Trophoblast cell (in vitro differentiated cells and primary cell): ENCODE results near the gene KCNJ5.
A peak's percentile ranks its signal among the peaks of the same experiment; 100 is the strongest.

Source experiments
- DNase-seq, 2 donors: peaks; one replicate each; pipeline ENCODE4 v3.0.0-alpha.2; 2016
- H2AFZ ChIP-seq: 2 replicates; pipeline ENCODE4 v1.6.1; 2013; ENCODE audit warnings: low read length, moderate library complexity, mild to moderate bottlenecking; ENCODE audit not compliant: insufficient read depth, poor library complexity
- H2AK5ac ChIP-seq: 2 replicates; pipeline ENCODE4 v1.6.1; 2013; ENCODE audit warnings: mild to moderate bottlenecking, low read length
- H2BK120ac ChIP-seq: 2 replicates; pipeline ENCODE4 v1.6.1; 2013; ENCODE audit warnings: low read length, mild to moderate bottlenecking, moderate library complexity; ENCODE audit not compliant: insufficient read depth, poor library complexity
- H2BK12ac ChIP-seq: 2 replicates; pipeline ENCODE4 v1.6.1; 2013; ENCODE audit warnings: mild to moderate bottlenecking, low read length, moderate library complexity
- H2BK5ac ChIP-seq: 2 replicates; pipeline ENCODE4 v1.6.1; 2013; ENCODE audit warnings: low read length, low read depth, moderate library complexity, mild to moderate bottlenecking; ENCODE audit not compliant: poor library complexity
- H3K14ac ChIP-seq: 2 replicates; pipeline ENCODE4 v1.6.1; 2013; ENCODE audit warnings: mild to moderate bottlenecking, low read length
- H3K18ac ChIP-seq: 2 replicates; pipeline ENCODE4 v1.6.1; 2013; ENCODE audit warnings: mild to moderate bottlenecking, low read length
- H3K23ac ChIP-seq: 2 replicates; pipeline ENCODE4 v1.6.1; 2013; ENCODE audit warnings: low read length
- H3K27ac ChIP-seq: 2 replicates; pipeline ENCODE4 v1.5.1; 2013; ENCODE audit warnings: low read depth, mild to moderate bottlenecking, inconsistent platforms, low read length, moderate library complexity
- H3K27me3 ChIP-seq: 2 replicates; pipeline ENCODE4 v1.6.1; 2013; ENCODE audit warnings: inconsistent platforms, mild to moderate bottlenecking, low read length, moderate library complexity; ENCODE audit not compliant: insufficient read depth
- H3K36me3 ChIP-seq, 2 experiments: 1 replicate in 1 of 2; 2 replicates in 1 of 2; pipeline ENCODE4 v1.6.1; 2013; ENCODE audit warnings: low read length in 2 of 2, mild to moderate bottlenecking in 2 of 2, moderate library complexity in 1 of 2; ENCODE audit not compliant: insufficient read depth in 2 of 2, control insufficient read depth in 1 of 2
- H3K4ac ChIP-seq: 2 replicates; pipeline ENCODE4 v1.6.1; 2013; ENCODE audit warnings: low read depth, mild to moderate bottlenecking, low read length, moderate library complexity
- H3K4me1 ChIP-seq, 2 experiments: 1 replicate in 1 of 2; 2 replicates in 1 of 2; pipeline ENCODE4 v1.6.1; 2013; ENCODE audit warnings: low read length in 2 of 2, mild to moderate bottlenecking in 2 of 2, moderate library complexity in 1 of 2; ENCODE audit not compliant: insufficient read depth in 2 of 2, control insufficient read depth in 1 of 2
- H3K4me2 ChIP-seq: 2 replicates; pipeline ENCODE4 v1.6.1; 2013; ENCODE audit warnings: inconsistent platforms, mild to moderate bottlenecking, low read length, moderate library complexity
- H3K4me3 ChIP-seq: 2 replicates; pipeline ENCODE4 v1.5.1; 2013; ENCODE audit warnings: mild to moderate bottlenecking, low read depth, low read length, inconsistent platforms
- H3K79me1 ChIP-seq: one replicate; pipeline ENCODE4 v1.6.1; 2013; ENCODE audit warnings: low read length
- H3K79me2 ChIP-seq: 2 replicates; pipeline ENCODE4 v1.6.1; 2013; ENCODE audit warnings: low read length, mild to moderate bottlenecking; ENCODE audit not compliant: control insufficient read depth, insufficient read depth, poor library complexity
- H3K9ac ChIP-seq: 2 replicates; pipeline ENCODE4 v1.6.1; 2013; ENCODE audit warnings: mild to moderate bottlenecking, low read length
- H3K9me3 ChIP-seq: 2 replicates; pipeline ENCODE4 v1.6.1; 2013; ENCODE audit warnings: low read depth, mild to moderate bottlenecking, control low read depth, inconsistent platforms, low read length; ENCODE audit not compliant: insufficient read depth
- H4K12ac ChIP-seq: 2 replicates; pipeline ENCODE4 v1.6.1; 2013; ENCODE audit warnings: low read depth, mild to moderate bottlenecking, low read length, moderate library complexity
- H4K8ac ChIP-seq: 2 replicates; pipeline ENCODE4 v1.6.1; 2013; ENCODE audit warnings: low read depth, mild to moderate bottlenecking, low read length, moderate library complexity
- H4K91ac ChIP-seq: one replicate; pipeline ENCODE4 v1.6.1; 2013; ENCODE audit warnings: low read depth, mild to moderate bottlenecking, low read length, moderate library complexity
- WGBS: extraction: QIAGEN DNeasy Blood & Tissue Kit; methylation state at CpG from one replicate; pipeline ENCODE4 v1.1.7; 2013; ENCODE audit warnings: missing lambda C conversion rate; ENCODE audit not compliant: insufficient read length, insufficient coverage; ENCODE audit errors: extremely low coverage; 5-methylcytosine and 5-hydroxymethylcytosine counted together

KCNJ5 gene

DNA sequence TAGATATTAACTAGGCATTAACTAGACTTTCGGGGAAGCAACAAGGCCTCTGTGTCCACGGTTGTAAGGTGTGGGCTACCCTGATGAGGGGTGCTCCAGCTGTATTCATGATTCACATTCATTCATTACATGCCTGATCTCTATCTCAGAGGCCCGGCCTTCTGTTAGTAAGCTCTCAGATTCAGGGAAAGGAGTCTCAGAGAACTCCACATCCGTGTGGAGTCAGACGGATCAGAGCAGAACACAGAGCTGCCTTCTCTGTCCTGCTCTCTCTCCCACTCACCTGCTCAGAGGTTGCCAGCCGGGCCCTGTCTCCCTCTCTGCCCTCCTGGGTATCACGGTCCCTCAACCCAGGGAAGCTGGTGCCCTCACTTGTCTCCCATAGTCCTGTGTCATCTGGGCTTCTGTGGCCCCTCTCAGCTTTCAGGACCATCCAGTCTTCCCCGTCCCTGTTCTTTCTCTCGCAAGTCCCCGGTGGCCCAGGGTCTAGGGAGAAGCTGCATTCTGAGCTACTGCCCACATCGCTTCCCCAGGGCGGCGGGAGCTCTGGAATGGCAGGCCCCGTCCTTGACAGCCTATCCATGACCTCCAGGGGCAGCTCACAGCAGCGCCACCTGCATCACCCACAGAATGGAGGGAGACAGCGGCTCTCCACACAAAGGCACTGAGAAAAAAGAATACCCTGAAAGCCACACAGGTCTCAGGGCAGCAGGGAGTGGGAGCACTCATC is 47.2 kb downstream of the KCNJ5 start:
- Histone ChIP-seq H4K12ac (no peak overlapping the region), H3K4me1 (peaks cover 0 to 4% of the 10 kb centered on the region in 2 experiments), H3K4me3 (no peak overlapping the region), H3K79me2 (no peaks in the 10 kb centered on the region), H3K27ac (no peak overlapping the region), H3K79me1 (no peaks in the 10 kb centered on the region), H3K14ac (no peak overlapping the region), H3K36me3 (no peaks in the 10 kb centered on the region), H3K9me3 (peaks cover 1% of the 10 kb centered on the region), H2BK12ac (no peak overlapping the region), H2AFZ (no peak overlapping the region), H3K27me3 (no peaks in the 10 kb centered on the region), H3K18ac (no peak overlapping the region), H2AK5ac (no peak overlapping the region), H3K9ac (no peak overlapping the region), H3K4me2 (no peak overlapping the region), H4K91ac (no peak overlapping the region), H2BK120ac (no peak overlapping the region), H3K23ac (no peak overlapping the region), H4K8ac (no peak overlapping the region), H2BK5ac (no peak overlapping the region), H3K4ac (no peak overlapping the region)
- peak in 1 of 2 donors; percentile 33 for DNase-seq
- WGBS: no CpG with 5 or more reads among the region's 16 CpGs

DNA sequence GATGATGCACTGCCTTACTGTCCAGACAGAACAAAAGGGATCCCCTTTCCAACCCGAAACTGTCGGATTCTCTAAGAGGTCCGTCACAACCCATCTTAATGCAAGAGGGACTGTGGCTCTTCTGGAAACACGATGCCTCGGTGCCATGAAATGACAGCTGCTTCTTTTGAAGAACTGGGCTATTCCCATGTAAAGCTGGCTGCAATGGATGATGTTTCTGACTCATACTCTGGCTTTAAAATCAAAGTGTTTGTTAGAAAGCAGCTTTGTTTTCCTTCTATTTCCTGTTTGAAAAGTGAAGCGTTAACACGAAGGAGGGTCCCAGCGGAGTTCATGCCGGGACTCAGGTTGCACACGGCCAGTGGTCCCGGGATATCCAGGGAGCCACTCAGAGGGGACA is 48.4 kb downstream of the KCNJ5 start:
- Histone ChIP-seq H2BK120ac (no peak overlapping the region), H3K9me3 (peaks cover 1% of the 10 kb centered on the region), H3K9ac (no peak overlapping the region), H3K27me3 (no peaks in the 10 kb centered on the region), H3K36me3 (no peaks in the 10 kb centered on the region), H3K79me2 (no peaks in the 10 kb centered on the region), H4K8ac (no peak overlapping the region), H4K91ac (no peak overlapping the region), H2AK5ac (no peak overlapping the region), H2BK5ac (no peak overlapping the region), H3K23ac (no peak overlapping the region), H3K18ac (no peak overlapping the region), H3K79me1 (no peaks in the 10 kb centered on the region), H3K4me2 (no peak overlapping the region), H3K4me3 (no peak overlapping the region), H4K12ac (no peak overlapping the region), H3K14ac (no peak overlapping the region), H3K27ac (no peak overlapping the region), H2AFZ (no peak overlapping the region), H2BK12ac (no peak overlapping the region), H3K4me1 (peaks cover 0 to 4% of the 10 kb centered on the region in 2 experiments), H3K4ac (no peak overlapping the region)
- no CpG with 5 or more reads among the region's 11 CpGs for WGBS
- no peak for DNase-seq

DNA sequence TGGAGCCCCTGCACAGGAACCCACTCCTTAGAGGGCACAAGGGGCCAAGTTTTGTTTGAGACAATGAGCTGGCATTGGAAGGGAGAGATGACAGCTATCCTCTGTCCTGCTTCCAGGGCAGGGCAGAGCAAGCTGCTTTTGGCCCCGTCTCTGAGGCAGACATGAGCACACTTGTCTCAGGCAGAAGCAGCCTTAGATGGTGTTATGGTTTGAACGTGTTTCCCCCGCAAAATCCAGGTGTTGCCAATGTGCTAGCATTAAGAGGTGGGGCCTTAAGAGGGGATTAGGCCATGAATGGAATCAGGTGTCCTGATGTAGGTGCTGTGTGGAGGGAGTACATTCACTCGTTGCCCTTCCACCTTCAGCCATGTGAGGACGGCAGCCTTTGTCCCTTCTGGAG is 49.0 kb downstream of the KCNJ5 start:
- H4K91ac ChIP-seq: no peak overlapping the region
- no peak overlapping the region for H3K23ac ChIP-seq

DNA sequence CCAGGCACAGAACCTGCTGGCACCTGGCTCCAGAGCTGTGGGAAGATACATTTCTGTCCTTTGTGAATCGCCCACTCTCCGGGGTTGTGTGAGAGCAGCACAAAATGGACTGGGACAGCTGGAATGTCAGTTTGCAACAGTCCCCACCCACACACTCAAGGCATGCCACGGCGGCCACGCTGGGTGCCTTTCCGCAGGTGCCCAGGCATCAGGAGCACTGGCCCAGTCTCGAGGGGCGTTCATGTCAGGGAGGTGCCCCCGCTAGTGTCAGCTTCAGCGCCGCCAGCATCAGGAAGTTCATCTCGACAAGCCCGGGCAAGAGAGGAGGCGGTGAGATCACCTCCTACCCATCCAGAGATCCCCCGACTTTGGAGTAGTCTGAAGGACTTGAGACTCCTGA is 49.4 kb downstream of the KCNJ5 start:
- H3K4me2 ChIP-seq: no peak overlapping the region
- no peaks in the 10 kb centered on the region for H3K27me3 ChIP-seq
- H2BK5ac ChIP-seq: no peak overlapping the region
- DNase-seq: no peak
- H2BK120ac ChIP-seq: no peak overlapping the region
- no peak overlapping the region for H3K18ac ChIP-seq
- no peak overlapping the region for H2AFZ ChIP-seq
- H3K9me3 ChIP-seq: peaks cover 1% of the 10 kb centered on the region
- no peak overlapping the region for H2BK12ac ChIP-seq
- no peak overlapping the region for H2AK5ac ChIP-seq
- H3K4me1 ChIP-seq: peaks cover 0 to 4% of the 10 kb centered on the region in 2 experiments
- H3K79me1 ChIP-seq: no peaks in the 10 kb centered on the region
- H4K91ac ChIP-seq: no peak overlapping the region
- no peak overlapping the region for H3K27ac ChIP-seq
- H3K9ac ChIP-seq: no peak overlapping the region
- no peak overlapping the region for H4K8ac ChIP-seq
- no CpG with 5 or more reads among the region's 15 CpGs for WGBS
- H3K23ac ChIP-seq: no peak overlapping the region
- H3K36me3 ChIP-seq: no peaks in the 10 kb centered on the region
- no peaks in the 10 kb centered on the region for H3K79me2 ChIP-seq
- H3K14ac ChIP-seq: no peak overlapping the region
- no peak overlapping the region for H4K12ac ChIP-seq
- H3K4ac ChIP-seq: no peak overlapping the region
- no peak overlapping the region for H3K4me3 ChIP-seq

More for the DNA sequence above, 49.0 kb downstream of the KCNJ5 start:
- no peaks in the 10 kb centered on the region for H3K27me3 ChIP-seq
- H3K4me3 ChIP-seq: no peak overlapping the region
- H2BK120ac ChIP-seq: no peak overlapping the region
- no peak overlapping the region for H4K8ac ChIP-seq
- no peak overlapping the region for H3K18ac ChIP-seq
- no peaks in the 10 kb centered on the region for H3K79me1 ChIP-seq
- H2BK12ac ChIP-seq: no peak overlapping the region
- WGBS: no CpG with 5 or more reads among the region's 5 CpGs
- H2AK5ac ChIP-seq: no peak overlapping the region
- H3K27ac ChIP-seq: no peak overlapping the region
- peaks cover 0 to 4% of the 10 kb centered on the region in 2 experiments for H3K4me1 ChIP-seq
- no peak overlapping the region for H3K9ac ChIP-seq
- no peak overlapping the region for H2AFZ ChIP-seq
- no peak overlapping the region for H3K4ac ChIP-seq
- no peak overlapping the region for H3K4me2 ChIP-seq
- no peak for DNase-seq
- no peak overlapping the region for H4K12ac ChIP-seq
- peaks cover 1% of the 10 kb centered on the region for H3K9me3 ChIP-seq
- no peaks in the 10 kb centered on the region for H3K36me3 ChIP-seq
- H3K14ac ChIP-seq: no peak overlapping the region
- no peak overlapping the region for H2BK5ac ChIP-seq
- no peaks in the 10 kb centered on the region for H3K79me2 ChIP-seq
